MM.1S (cell line): Measurements from ENCODE around the gene SORBS2.

Experiments used
- DNase-seq: peaks from one replicate; pipeline ENCODE4 v3.0.0-alpha.2; 2015
- H2AFZ ChIP-seq: fragments of 300-600 bp; sonication (generic); 2 replicates; pipeline ENCODE4 v1.6.0; 2016; ENCODE audit warnings: antibody characterized with exemption, low read length
- H3F3A ChIP-seq: fragments of 300-600 bp; sonication (generic); 2 replicates; pipeline ENCODE4 v1.6.1; 2016; ENCODE audit warnings: mild to moderate bottlenecking, antibody characterized with exemption, low read length, moderate library complexity, mixed read lengths; ENCODE audit not compliant: insufficient read depth
- H3K27ac ChIP-seq: fragments of 300-600 bp; sonication (generic); 2 replicates; pipeline ENCODE4 v1.5.1; 2016; ENCODE audit warnings: mild to moderate bottlenecking, low read length
- H3K27me3 ChIP-seq: fragments of 300-600 bp; sonication (generic); replicated peaks from 2 replicates; pipeline ENCODE4 v1.6.0; 2016; ENCODE audit warnings: low read length; ENCODE audit not compliant: insufficient read depth
- H3K36me3 ChIP-seq: fragments of 300-600 bp; sonication (generic); replicated peaks from 2 replicates; pipeline ENCODE4 v1.6.1; 2016; ENCODE audit warnings: mild to moderate bottlenecking, low read length, mixed read lengths; ENCODE audit not compliant: insufficient read depth
- H3K4me1 ChIP-seq: fragments of 300-600 bp; sonication (generic); 2 replicates; pipeline ENCODE4 v1.6.1; 2016; ENCODE audit warnings: low read length, mixed read lengths
- H3K4me2 ChIP-seq: fragments of 300-600 bp; sonication (generic); 2 replicates; pipeline ENCODE4 v1.6.0; 2016; ENCODE audit warnings: low read depth, low read length
- H3K4me3 ChIP-seq: fragments of 300-600 bp; sonication (generic); 2 replicates; pipeline ENCODE4 v1.5.1; 2016; ENCODE audit warnings: low read length, mixed read lengths
- H3K79me2 ChIP-seq: fragments of 300-600 bp; sonication (generic); 2 replicates; pipeline ENCODE4 v1.6.1; 2016; ENCODE audit warnings: mixed run types, low read length, mixed read lengths
- H3K9ac ChIP-seq: fragments of 300-600 bp; sonication (generic); 2 replicates; pipeline ENCODE4 v1.6.1; 2016; ENCODE audit warnings: low read length, mixed read lengths
- H3K9me2 ChIP-seq: fragments of 300-600 bp; sonication (generic); replicated peaks from 2 replicates; pipeline ENCODE4 v1.6.1; 2016; ENCODE audit warnings: mild to moderate bottlenecking, low read length, mixed read lengths; ENCODE audit not compliant: insufficient read depth
- H3K9me3 ChIP-seq: fragments of 300-600 bp; sonication (generic); replicated peaks from 2 replicates; pipeline ENCODE4 v1.6.1; 2016; ENCODE audit warnings: mild to moderate bottlenecking, low read length, mixed read lengths; ENCODE audit not compliant: insufficient read depth
- H4K20me1 ChIP-seq: fragments of 300-600 bp; sonication (generic); 2 replicates; pipeline ENCODE4 v1.6.1; 2016; ENCODE audit warnings: mild to moderate bottlenecking, low read length, moderate library complexity, mixed read lengths; ENCODE audit not compliant: insufficient read depth
- CTCF ChIP-seq: fragments of 300-600 bp; sonication (generic); IDR thresholded peaks from 2 replicates; pipeline ENCODE4 v1.5.1; 2016; ENCODE audit warnings: antibody characterized with exemption, low read length, mixed read lengths
- EZH2 ChIP-seq: fragments of 300-600 bp; sonication (generic); optimal IDR thresholded peaks from 2 replicates; pipeline ENCODE3; 2017; ENCODE audit warnings: low read depth, mild to moderate bottlenecking, antibody characterized with exemption, low read length, mixed read lengths
- EZH2phosphoT487 ChIP-seq: fragments of 300-600 bp; sonication (generic); IDR thresholded peaks from 2 replicates; pipeline ENCODE4 v1.6.1; 2018; ENCODE audit warnings: antibody characterized with exemption, low read length

SORBS2 gene

GRCh38 chr4:185735866-185736400, 76.1 kb downstream of the SORBS2 start:
- H3K9me3 ChIP-seq, result no peaks in the 10 kb centered on the region
- peaks cover 28% of the 10 kb centered on the region for H3K4me1 ChIP-seq
- no peaks in the 10 kb centered on the region for H3K9me2 ChIP-seq
- H3K4me2 ChIP-seq, result no peak overlapping the region
- H2AFZ ChIP-seq, result no peak overlapping the region
- DNase-seq, result no peak
- no peak overlapping the region for H3K4me3 ChIP-seq
- H3F3A ChIP-seq, result no peaks in the 10 kb centered on the region
- no peak overlapping the region for H3K27ac ChIP-seq
- H3K36me3 ChIP-seq, result no peaks in the 10 kb centered on the region
- H3K9ac ChIP-seq, result no peak overlapping the region
- no peaks in the 10 kb centered on the region for H4K20me1 ChIP-seq
- no peak for TF ChIP-seq CTCF
- no peak for TF ChIP-seq EZH2
- TF ChIP-seq EZH2phosphoT487, result no peak
- no peaks in the 10 kb centered on the region for H3K79me2 ChIP-seq
- H3K27me3 ChIP-seq, result no peaks in the 10 kb centered on the region

GRCh38 chr4:185734930-185735329, 77.1 kb downstream of the SORBS2 start:
- H3K9me2 ChIP-seq, result no peaks in the 10 kb centered on the region
- no peak for DNase-seq
- H3K9me3 ChIP-seq, result no peaks in the 10 kb centered on the region
- no peak for TF ChIP-seq EZH2
- no peak for TF ChIP-seq CTCF
- no peak for TF ChIP-seq EZH2phosphoT487
- H3K9ac ChIP-seq, result no peak overlapping the region
- no peaks in the 10 kb centered on the region for H4K20me1 ChIP-seq
- no peak overlapping the region for H3K4me2 ChIP-seq
- peaks cover 33% of the 10 kb centered on the region for H3K4me1 ChIP-seq
- peaks cover 5% of the 10 kb centered on the region for H3F3A ChIP-seq
- no peak overlapping the region for H3K4me3 ChIP-seq
- H2AFZ ChIP-seq, result no peak overlapping the region
- no peaks in the 10 kb centered on the region for H3K27me3 ChIP-seq
- no peaks in the 10 kb centered on the region for H3K79me2 ChIP-seq
- H3K27ac ChIP-seq, result peak overlapping the region; percentile 40; the same call in 1 of the 2 replicates
- H3K36me3 ChIP-seq, result no peaks in the 10 kb centered on the region

- Histone ChIP-seq H3K9me3 (no peaks in the 10 kb centered on the region), H4K20me1 (no peaks in the 10 kb centered on the region), H3K9me2 (no peaks in the 10 kb centered on the region), H3K27me3 (no peaks in the 10 kb centered on the region), H3F3A (peaks cover 5% of the 10 kb centered on the region), H3K36me3 (no peaks in the 10 kb centered on the region), H3K79me2 (no peaks in the 10 kb centered on the region), H3K4me3 (no peak overlapping the region), H3K4me2 (peak overlapping the region; percentile 43), H3K4me1 (peaks cover 33% of the 10 kb centered on the region), H3K27ac (peak overlapping the region; percentile 40; the same call in 1 of the 2 replicates), H3K9ac (no peak overlapping the region), H2AFZ (peak overlapping the region; percentile 36)
- peak; percentile 25 for DNase-seq
- no peak for TF ChIP-seq EZH2phosphoT487
- TF ChIP-seq CTCF, result no peak
- TF ChIP-seq EZH2, result no peak
Observed at GRCh38 chr4:185734214-185734613, 77.8 kb downstream of the SORBS2 start.
